K562 treated with DMSO at 1 percent for 48 hours (cell line): ENCODE data around the gene SIGLEC1. TPM values are rescaled to one million over a fixed set of nuclear protein-coding genes. Genes with fewer than 3 reads are reported as not detected.

Source experiments
- total RNA-seq: library from RNA; unstranded; fragments of 300-600 nt; gene quantifications from 2 replicates; pipeline ENCODE4 v1.2.3, GENCODE V29; 2022; ENCODE audit warnings: low replicate concordance; ENCODE audit errors: extremely low read depth

Gene SIGLEC1
- total RNA-seq, result not detected in 2 replicates

DNA sequence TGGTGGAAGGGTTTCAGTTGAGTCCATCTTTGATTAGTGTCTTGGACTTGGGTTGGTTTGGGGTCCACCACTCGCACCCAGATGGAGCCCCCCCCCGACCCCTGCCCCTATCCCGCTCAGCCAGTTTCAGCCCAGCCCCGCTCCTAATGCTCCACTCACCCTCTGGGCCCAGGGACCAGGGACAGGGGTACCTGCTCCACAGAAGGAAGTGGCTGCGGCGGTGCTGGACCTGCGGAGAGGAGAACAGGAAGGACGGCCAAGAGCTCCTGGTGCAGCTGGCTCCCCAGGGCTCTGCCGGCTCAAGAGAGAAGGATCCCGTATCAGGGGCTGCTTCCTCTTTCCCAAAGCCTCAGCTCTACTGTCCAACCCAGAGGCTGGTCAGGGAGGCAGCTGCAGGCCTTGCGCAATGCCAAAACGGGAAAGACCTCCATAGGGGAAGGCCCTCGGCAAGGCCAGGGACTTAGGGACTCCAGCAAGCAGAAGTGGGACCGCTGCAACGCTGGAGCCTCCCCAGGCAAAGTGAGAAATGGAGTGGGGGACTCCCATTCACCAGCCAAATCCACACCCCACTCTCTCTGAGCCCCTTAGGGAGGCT is at the start of gene SIGLEC1:
Gene SIGLEC1 (minus strand): TSS at position 322 of the 595 bp plus-strand sequence. CDS start 5,472 bp downstream, outside the sequence.

DNA sequence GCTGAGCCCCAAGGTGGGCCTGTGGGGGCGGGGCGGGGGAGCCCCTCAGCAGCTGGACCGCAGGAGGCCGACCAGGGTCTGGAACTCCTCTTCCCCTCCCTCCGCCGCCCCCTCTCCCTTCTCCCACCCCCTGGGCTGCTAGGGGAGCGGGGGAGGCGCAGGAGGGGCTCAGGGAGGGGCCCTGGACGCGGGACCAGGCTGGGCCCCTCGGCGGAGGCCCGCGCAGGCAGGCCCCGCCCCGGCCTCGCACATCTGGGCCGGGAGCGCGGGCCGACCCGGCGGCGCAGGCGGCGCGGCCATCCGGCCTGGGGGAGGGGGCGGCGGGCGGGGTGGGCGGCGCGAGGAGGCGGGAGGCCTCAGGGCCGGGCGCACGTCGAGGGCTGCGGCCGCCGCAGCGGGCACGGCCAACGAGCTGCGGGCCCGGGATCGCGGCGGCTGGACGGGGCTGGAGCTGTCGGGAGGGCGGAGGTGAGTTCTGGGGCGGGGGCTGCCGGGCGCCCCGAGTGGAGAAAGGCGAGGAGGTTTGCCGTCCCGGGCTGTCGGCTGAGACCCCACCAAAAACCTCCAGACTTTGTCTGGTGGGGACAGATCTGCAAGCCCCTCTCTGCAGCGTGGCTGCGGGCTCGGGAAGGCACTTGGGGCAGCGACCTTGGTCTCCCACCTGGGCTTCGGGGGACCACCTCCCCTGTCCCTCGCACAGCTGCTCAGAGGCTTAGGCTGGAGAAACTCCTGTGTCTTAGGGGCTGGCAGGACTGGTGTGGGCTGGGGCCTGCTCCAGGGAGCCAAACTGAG is 20.1 kb upstream of the SIGLEC1 start, which contains the start of gene HSPA12B:
Gene HSPA12B (plus strand): TSS at position 359 of the 792 bp plus-strand sequence. CDS start 5,990 bp downstream, outside the sequence.

GRCh38 chr20:3681931-3682781 is 30.2 kb downstream of the SIGLEC1 start, which contains the start of gene ADAM33:
Gene ADAM33, minus strand, starts transcription at chr20:3682010. Its CDS starts 6 bp downstream, at chr20:3682004.

DNA sequence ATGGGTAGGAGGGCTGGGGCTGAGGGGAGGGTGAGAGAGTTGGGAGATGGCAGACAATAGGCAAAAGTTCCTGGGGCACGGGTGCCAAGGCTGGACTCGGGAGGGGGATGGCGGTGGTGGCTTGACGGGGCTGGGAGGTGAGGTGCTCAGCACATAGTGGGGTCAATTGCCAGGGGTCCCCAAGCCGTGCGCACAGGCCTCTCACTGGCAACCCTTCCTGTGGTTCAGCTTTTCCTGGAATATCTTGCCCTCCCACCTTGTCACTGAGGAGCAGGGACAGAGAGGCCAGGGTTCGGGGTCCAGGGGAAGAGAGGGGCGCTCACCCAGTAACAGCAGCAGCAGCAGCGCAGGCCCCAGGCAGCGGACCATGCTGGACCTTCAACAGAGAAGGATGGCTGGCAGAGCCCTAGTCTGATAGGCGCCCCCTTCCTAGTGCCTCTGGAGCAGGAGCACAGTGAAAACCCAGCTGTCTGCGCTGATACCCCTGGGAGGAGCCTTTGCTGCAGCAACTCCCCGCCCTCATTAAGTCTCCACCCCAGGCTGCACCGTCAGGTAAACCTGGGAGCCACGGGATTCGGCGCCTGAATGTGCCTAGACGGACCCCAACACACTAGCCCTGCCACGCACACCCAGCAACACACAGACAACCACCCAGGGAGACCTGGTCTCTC is 49.2 kb downstream of the SIGLEC1 start, which contains the start of gene GFRA4:
Gene GFRA4 (minus strand): TSS at position 369 of the 671 bp plus-strand sequence. CDS start 0 bp downstream, at position 369.

Other genes starting within 250 kb of the SIGLEC1 start
- not detected in 2 replicates for gene ATRN, start 241.6 kb downstream of the SIGLEC1 start, total RNA-seq
- gene GFRA4, start 49.2 kb downstream of the SIGLEC1 start, total RNA-seq, result not detected in 2 replicates
- not detected in 2 replicates for gene ADAM33, start 30.6 kb downstream of the SIGLEC1 start, total RNA-seq
- not detected in 2 replicates for gene HSPA12B, start 20.1 kb upstream of the SIGLEC1 start, total RNA-seq
- not detected in 2 replicates for gene ADISSP, start 55.2 kb upstream of the SIGLEC1 start, total RNA-seq
- not detected in 2 replicates for gene SPEF1, start 68.8 kb upstream of the SIGLEC1 start, total RNA-seq
- 221 TPM in 1 of 2 replicates, not detected in the other for gene CENPB, start 74.1 kb upstream of the SIGLEC1 start, total RNA-seq
- 204 TPM in 1 of 2 replicates, not detected in the other for gene CDC25B, start 83.7 kb upstream of the SIGLEC1 start, total RNA-seq
- gene AP5S1, start 107.9 kb upstream of the SIGLEC1 start, total RNA-seq, result not detected in 2 replicates
- not detected in 2 replicates for gene MAVS, start 134.2 kb upstream of the SIGLEC1 start, total RNA-seq
- not detected in 2 replicates for gene PANK2, start 176.8 kb upstream of the SIGLEC1 start, total RNA-seq